AG09309 (cell line): ENCODE results near the gene KDM7A.

Source experiments
- DNase-seq: peaks from one replicate; pipeline ENCODE4 v3.0.0-alpha.2; 2010; ENCODE audit warnings: low read depth
- H3K4me3 ChIP-seq: 2 replicates; pipeline ENCODE4 v1.5.1; 2011; ENCODE audit warnings: mild to moderate bottlenecking, low read depth, low read length, moderate library complexity; ENCODE audit not compliant: control insufficient read depth
- CTCF ChIP-seq: IDR thresholded peaks from 2 replicates; pipeline ENCODE4 v1.5.1; 2011; ENCODE audit warnings: mild to moderate bottlenecking, low read depth, low read length, inconsistent platforms; ENCODE audit not compliant: insufficient read depth, control insufficient read depth; ENCODE audit errors: missing control alignments

Gene KDM7A

DNA sequence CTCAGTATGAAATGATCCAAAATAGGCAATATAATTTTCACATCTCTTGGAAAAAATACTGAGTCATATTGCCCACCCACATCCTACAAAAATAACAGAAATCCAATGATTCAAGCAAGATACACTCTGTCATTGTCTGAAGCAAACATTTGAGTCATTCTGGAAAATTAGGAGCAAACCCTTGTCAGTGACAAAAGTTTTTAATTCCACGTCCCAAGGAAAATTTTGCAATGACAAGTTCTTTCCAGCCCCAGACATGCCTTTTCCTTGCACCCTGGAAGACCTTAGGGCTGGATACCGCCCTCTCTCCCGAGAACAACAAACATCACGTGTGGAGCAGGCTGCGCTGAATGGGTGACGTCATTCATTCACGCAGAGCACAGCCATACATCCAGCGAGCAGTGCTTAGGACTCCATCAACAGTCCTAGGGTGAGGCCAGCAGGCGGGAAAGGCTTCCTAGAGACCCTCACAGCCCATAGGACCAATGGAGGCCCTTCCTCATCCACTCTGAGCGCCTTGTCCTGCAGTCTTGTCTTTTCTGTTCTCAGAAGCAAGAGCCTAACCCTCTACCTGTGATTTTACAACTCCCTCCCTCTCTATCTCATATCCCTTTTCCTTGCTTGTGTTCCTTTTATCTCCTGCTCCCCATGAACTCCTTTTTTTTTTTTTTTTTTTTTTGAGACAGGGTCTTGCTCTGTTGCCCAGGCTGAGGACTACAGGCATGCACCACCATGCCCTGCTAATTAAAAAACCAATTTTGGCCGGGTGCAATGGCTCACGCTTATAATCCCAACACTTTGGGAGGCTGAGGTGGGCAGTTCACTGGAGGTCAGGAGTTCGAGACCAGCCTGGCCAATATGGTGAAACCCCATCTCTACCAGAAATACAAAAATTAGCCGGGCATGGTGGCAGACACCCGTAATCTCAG is 23.5 kb upstream of the KDM7A start:
- peak overlapping the region; percentile 25 for H3K4me3 ChIP-seq
- TF ChIP-seq CTCF, result no peak
- DNase-seq, result no peak

DNA sequence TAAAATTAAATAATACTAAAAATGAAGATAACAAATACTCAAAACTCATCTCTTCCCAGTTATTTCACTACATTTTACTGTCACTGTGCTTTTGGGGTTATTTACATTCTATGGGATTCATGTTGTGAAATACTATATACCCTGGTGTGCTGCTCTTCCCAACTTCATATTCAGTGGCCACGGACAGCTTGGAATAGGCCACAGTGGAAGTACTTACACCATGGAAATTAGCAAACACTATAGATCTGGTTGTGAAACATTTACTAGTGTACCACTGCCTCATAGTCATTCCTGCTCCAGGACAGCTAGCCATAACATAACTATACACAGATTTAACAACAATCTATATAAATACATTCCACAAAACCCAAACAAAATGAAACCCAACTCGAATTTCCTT is 21.2 kb upstream of the KDM7A start:
- no peak for DNase-seq
- H3K4me3 ChIP-seq, result no peak overlapping the region
- TF ChIP-seq CTCF, result no peak

GRCh38 chr7:140197218-140197890 is 20.6 kb upstream of the KDM7A start:
- H3K4me3 ChIP-seq, result no peak overlapping the region
- TF ChIP-seq CTCF, result no peak
- no peak for DNase-seq

GRCh38 chr7:140196361-140197217 is 19.8 kb upstream of the KDM7A start:
- no peak for TF ChIP-seq CTCF
- DNase-seq, result no peak

GRCh38 chr7:140195859-140196258 is 19.1 kb upstream of the KDM7A start:
- no peak for TF ChIP-seq CTCF
- DNase-seq, result no peak
- no peak overlapping the region for H3K4me3 ChIP-seq

More at GRCh38 chr7:140196361-140197217, 19.8 kb upstream of the KDM7A start:
- H3K4me3 ChIP-seq, result no peak overlapping the region

- no peak overlapping the region for H3K4me3 ChIP-seq
- no peak for TF ChIP-seq CTCF
- no peak for DNase-seq
Measured at GRCh38 chr7:140192620-140193019, 15.8 kb upstream of the KDM7A start.
